Peyer's patch (tissue), 4 donors: ENCODE results near the gene MTNR1B. TPM values are rescaled to one million over a fixed set of nuclear protein-coding genes. Genes with fewer than 3 reads are reported as not detected.

Source experiments
- DNase-seq, 3 donors: peaks; one replicate each; pipeline ENCODE4 v3.0.0-alpha.2; 2017 to 2019
- H3K27ac ChIP-seq, 4 donors: fragments of 200-600 bp; sonication (generic); one replicate each; pipeline ENCODE4 v1.5.1; 2016 to 2019
- H3K27me3 ChIP-seq, 2 donors: fragments of 200-600 bp; sonication (generic); one replicate each; pipeline ENCODE4 v1.5.1; 2019
- H3K36me3 ChIP-seq, 3 donors: fragments of 200-600 bp; sonication (generic); one replicate each; pipeline ENCODE4 v1.5.1; 2016 to 2019
- H3K4me1 ChIP-seq, 4 donors: fragments of 200-600 bp; sonication (generic); one replicate each; pipeline ENCODE4 v1.5.1; 2016 to 2019
- H3K4me3 ChIP-seq, 4 donors: fragments of 200-600 bp; sonication (generic); 1 replicate in 3 of 4; 2 replicates in 1 of 4; pipeline ENCODE4 v1.5.1; 2016 to 2019; ENCODE audit warnings: mild to moderate bottlenecking in 1 of 4
- H3K9me3 ChIP-seq, 4 donors: fragments of 200-600 bp; sonication (generic); one replicate each; pipeline ENCODE4 v1.5.1; 2016 to 2019; ENCODE audit warnings: mild to moderate bottlenecking in 1 of 4
- POLR2A ChIP-seq, 2 donors: fragments of 450-650 bp; IDR thresholded peaks; one replicate each; pipeline ENCODE4 v1.5.1; 2017; ENCODE audit warnings: antibody characterized with exemption in 2 of 2, mild to moderate bottlenecking in 2 of 2, moderate library complexity in 2 of 2
- total RNA-seq, 4 donors: library from RNA; depleted of rRNA; stranded (reverse); fragments of >200 nt; gene quantifications; one replicate each; pipeline ENCODE4 v1.1.0, GENCODE V29; 2016
- TF ChIP-seq, protein P1 (sequence below), 6 experiments: fragments of 450-650 bp in 4 of 6; fragments of 200-600 bp in 2 of 6; sonication (generic) in 1 of 6; IDR thresholded peaks; one replicate each; pipeline ENCODE4 v1.5.1; 2017 to 2019; ENCODE audit warnings: antibody characterized with exemption in 6 of 6, mild to moderate bottlenecking in 3 of 6, moderate library complexity in 1 of 6

MTNR1B gene
- total RNA-seq, 4 donors from 2014 or later: not detected

- Histone ChIP-seq H3K4me3 (no peak overlapping the region), H3K27me3 (no peaks in the 10 kb centered on the region), H3K36me3 (no peaks in the 10 kb centered on the region), H3K27ac (no peak overlapping the region), H3K9me3 (no peaks in the 10 kb centered on the region), H3K4me1 (no peaks in the 10 kb centered on the region)
- DNase-seq: no peak
- TF ChIP-seq POLR2A (IDR thresholded peaks at IDR 0.05): no peak
Measured at GRCh38 chr11:92967178-92967577, 2.3 kb upstream of the MTNR1B start.

DNA sequence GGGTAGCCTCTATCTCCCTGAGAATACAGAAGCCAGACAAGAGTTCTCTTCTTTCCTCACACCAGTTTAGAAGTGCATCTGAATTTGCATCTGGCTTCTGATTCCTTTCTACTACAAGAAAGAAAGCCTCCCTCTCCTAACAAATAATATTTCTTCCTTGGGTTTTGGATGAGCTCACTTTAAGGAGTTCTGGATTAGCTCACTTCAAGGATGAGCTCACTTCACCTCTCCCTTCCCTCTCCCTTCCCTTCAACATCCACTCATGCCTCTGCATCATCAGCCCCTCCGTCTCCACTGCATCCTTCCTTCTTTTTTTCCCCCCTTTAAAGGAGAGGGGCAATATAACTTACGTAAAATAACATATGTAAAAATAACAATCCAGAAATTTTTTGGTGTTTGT is 1.6 kb upstream of the MTNR1B start:
- H3K27me3 ChIP-seq: no peaks in the 10 kb centered on the region
- H3K4me1 ChIP-seq: no peaks in the 10 kb centered on the region
- no peak overlapping the region for H3K27ac ChIP-seq
- H3K9me3 ChIP-seq: no peaks in the 10 kb centered on the region
- no peak for DNase-seq
- H3K4me3 ChIP-seq: no peak overlapping the region
- TF ChIP-seq POLR2A (IDR thresholded peaks at IDR 0.05): no peak
- TF ChIP-seq, protein P1, sequence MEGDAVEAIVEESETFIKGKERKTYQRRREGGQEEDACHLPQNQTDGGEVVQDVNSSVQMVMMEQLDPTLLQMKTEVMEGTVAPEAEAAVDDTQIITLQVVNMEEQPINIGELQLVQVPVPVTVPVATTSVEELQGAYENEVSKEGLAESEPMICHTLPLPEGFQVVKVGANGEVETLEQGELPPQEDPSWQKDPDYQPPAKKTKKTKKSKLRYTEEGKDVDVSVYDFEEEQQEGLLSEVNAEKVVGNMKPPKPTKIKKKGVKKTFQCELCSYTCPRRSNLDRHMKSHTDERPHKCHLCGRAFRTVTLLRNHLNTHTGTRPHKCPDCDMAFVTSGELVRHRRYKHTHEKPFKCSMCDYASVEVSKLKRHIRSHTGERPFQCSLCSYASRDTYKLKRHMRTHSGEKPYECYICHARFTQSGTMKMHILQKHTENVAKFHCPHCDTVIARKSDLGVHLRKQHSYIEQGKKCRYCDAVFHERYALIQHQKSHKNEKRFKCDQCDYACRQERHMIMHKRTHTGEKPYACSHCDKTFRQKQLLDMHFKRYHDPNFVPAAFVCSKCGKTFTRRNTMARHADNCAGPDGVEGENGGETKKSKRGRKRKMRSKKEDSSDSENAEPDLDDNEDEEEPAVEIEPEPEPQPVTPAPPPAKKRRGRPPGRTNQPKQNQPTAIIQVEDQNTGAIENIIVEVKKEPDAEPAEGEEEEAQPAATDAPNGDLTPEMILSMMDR (IDR thresholded peaks at IDR 0.05): no peak
- no peaks in the 10 kb centered on the region for H3K36me3 ChIP-seq

GRCh38 chr11:92969293-92969633 is 188 bp upstream of the MTNR1B start:
- no peak overlapping the region for H3K4me3 ChIP-seq
- TF ChIP-seq, protein P1 (IDR thresholded peaks at IDR 0.05): no peak
- TF ChIP-seq POLR2A (IDR thresholded peaks at IDR 0.05): no peak
- DNase-seq: no peak

GRCh38 chr11:92972248-92972647 is 2.8 kb downstream of the MTNR1B start:
- no peaks in the 10 kb centered on the region for H3K9me3 ChIP-seq
- no peaks in the 10 kb centered on the region for H3K27me3 ChIP-seq
- H3K27ac ChIP-seq: no peak overlapping the region
- no peaks in the 10 kb centered on the region for H3K36me3 ChIP-seq
- H3K4me3 ChIP-seq: no peak overlapping the region
- TF ChIP-seq, protein P1 (IDR thresholded peaks at IDR 0.05): no peak
- no peak for TF ChIP-seq POLR2A (IDR thresholded peaks at IDR 0.05)
- H3K4me1 ChIP-seq: no peaks in the 10 kb centered on the region
- DNase-seq: no peak

More at GRCh38 chr11:92969293-92969633, 188 bp upstream of the MTNR1B start:
- Histone ChIP-seq H3K36me3 (no peaks in the 10 kb centered on the region), H3K27ac (no peak overlapping the region), H3K27me3 (no peaks in the 10 kb centered on the region), H3K9me3 (no peaks in the 10 kb centered on the region), H3K4me1 (no peaks in the 10 kb centered on the region)

GRCh38 chr11:92975285-92975684 is 5.8 kb downstream of the MTNR1B start:
- H3K36me3 ChIP-seq: no peaks in the 10 kb centered on the region

GRCh38 chr11:92976681-92977080 is 7.2 kb downstream of the MTNR1B start:
- H3K4me3 ChIP-seq: no peak overlapping the region
- TF ChIP-seq POLR2A (IDR thresholded peaks at IDR 0.05): no peak
- TF ChIP-seq, protein P1 (IDR thresholded peaks at IDR 0.05): no peak
- no peak for DNase-seq
- H3K36me3 ChIP-seq: no peaks in the 10 kb centered on the region
- H3K27me3 ChIP-seq: no peaks in the 10 kb centered on the region
- H3K4me1 ChIP-seq: no peaks in the 10 kb centered on the region
- no peak overlapping the region for H3K27ac ChIP-seq
- no peaks in the 10 kb centered on the region for H3K9me3 ChIP-seq

More at GRCh38 chr11:92975285-92975684, 5.8 kb downstream of the MTNR1B start:
- no peaks in the 10 kb centered on the region for H3K4me1 ChIP-seq
- no peak for TF ChIP-seq POLR2A (IDR thresholded peaks at IDR 0.05)
- TF ChIP-seq, protein P1 (IDR thresholded peaks at IDR 0.05): no peak
- H3K27ac ChIP-seq: no peak overlapping the region
- H3K4me3 ChIP-seq: no peak overlapping the region
- no peaks in the 10 kb centered on the region for H3K9me3 ChIP-seq
- no peak for DNase-seq
- no peaks in the 10 kb centered on the region for H3K27me3 ChIP-seq
